GM21515 (cell line): ENCODE measurements around the gene SLCO4A1.

Source experiments
- ATAC-seq: cut with Tn5 transposase; IDR thresholded peaks from one replicate; pipeline ENCODE4 v1.9.1; 2021; ENCODE audit not compliant: unreplicated experiment

Gene SLCO4A1

DNA sequence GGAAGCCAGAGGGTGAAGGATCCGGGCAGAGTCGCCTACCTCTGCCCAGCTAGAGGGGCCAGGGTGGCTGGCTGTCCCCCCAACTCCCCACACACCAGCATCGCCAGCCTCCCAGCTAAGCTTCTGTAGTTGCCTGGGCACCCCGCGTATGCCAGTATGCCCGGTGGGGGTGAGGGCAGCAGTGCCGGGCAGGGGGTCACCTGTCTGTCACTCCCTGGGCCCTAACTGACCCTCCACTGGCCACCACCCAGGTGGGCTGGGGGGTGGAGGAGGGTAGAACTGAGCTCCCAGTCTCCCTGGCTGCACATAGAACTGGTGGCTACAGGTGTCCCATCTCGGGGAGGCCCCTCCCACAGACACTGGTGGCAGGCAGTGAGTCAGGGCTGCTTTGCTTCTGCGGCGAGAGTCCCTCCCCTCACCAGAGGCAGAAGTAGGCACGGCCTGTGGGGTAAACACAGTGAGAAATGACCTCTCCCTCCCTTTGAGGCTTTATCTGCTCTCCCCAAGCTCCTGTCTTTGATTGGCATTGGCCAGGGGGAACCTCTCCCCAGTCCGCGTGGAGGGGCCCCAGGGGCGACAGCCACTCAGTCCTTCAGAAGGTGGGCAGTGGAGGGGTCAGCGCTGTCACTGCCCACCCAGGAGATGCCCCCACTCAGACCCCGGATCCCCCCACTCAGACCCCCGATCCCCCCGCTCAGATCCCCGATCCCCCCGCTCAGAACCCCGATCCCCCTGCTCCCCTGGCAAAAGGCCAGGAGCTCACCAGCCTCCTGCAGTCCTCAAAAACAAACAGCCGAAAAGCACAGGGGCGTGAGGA is 68.8 kb downstream of the SLCO4A1 start:
- ATAC-seq = no peak

DNA sequence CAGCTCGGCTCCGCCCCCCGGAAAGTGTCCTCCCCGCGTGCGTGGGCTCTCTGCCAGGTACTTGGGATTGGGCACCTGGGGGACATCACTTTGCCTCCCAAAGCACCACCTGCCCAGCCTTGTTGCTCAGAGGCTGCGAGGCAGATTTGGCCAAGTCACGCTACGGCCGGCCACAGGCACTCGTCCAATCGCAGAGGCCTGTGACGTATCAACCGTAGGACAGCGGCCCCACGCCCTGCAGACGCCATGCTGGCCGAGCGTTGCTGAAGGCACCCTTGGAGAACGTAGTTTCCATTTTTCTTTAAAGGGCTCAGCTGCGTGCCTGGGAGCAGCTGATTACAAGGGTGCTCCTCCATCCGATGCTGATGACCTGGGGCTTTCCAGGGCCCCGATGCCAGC is 69.4 kb downstream of the SLCO4A1 start:
- ATAC-seq = no peak

DNA sequence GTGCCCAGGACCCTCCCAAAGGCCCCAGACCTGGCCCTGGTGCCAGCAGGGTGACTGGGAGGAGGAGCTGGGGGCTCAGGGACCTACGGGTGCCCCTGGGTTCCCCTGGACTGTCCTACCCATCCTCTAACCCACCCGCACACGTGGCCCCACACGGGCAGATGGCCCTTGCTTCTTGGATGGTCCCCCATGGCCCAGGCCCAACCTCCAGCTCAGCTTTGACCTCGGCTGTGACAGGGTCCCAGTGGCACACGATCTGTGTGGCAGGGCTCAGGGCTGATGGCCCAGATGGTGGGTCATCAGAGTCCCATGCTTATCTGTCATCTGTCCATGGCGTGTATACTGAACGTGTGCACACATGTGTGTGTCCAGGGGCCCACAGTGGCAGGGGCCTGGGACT is 70.3 kb downstream of the SLCO4A1 start:
- no peak for ATAC-seq

DNA sequence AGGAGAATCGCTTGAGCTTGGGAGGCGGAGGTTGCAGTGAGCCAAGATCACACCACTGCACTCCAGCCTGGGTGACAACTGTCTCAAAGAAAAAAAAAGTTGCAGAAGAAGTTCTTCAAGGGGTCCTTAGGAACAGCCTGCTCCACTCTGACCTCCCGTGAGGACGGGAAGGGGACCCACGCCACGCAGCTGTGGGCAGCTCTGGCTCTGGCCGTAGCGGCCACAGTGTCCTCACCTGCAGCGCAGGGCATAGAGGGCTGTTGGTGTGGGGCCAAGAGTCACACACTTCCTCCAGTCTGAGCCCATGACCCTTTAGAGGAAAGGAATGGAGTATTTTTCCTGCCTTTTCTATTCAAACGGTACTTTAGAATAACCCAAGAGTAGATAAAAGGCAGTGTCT is 71.7 kb downstream of the SLCO4A1 start:
- ATAC-seq = no peak

DNA sequence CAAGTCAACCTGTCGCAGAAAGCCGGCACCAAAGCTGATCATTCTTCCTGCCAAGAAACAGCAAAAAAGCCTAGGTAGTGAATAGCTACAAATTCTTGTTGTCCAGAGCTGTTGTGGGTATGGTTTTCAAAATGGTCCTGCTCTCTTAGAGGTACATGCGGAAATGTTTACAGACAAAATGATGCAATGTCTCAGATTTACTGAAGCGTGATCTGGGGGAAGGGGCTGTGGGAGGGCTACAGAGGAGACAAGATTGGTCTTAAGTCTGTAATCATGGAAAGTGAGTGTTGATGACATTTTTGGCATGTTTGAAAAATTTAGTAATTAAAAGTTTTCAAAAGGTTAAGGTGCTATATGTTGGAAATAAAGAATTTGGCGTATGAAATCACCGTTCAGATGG is 72.5 kb downstream of the SLCO4A1 start:
- ATAC-seq = no peak

DNA sequence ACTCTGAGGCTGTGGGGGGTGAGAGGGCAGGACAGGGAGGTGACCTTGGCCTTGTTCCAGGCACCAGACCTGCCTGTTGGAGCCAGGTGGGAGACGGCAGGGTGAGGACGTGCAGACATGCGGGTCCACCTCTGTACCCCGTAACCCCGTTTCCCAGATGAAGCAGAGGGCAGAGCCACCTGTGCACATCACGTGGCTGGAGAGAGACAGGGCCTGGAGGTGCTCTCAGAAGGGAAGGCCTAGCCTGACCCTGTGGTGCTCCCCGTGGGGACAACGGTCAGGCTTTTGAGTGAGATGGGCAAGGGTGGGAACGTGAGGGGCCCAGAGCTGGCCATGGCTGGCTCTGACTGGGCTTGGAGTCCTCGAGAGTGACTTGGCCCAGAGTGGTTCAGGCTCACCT is 72.9 kb downstream of the SLCO4A1 start:
- ATAC-seq = no peak

DNA sequence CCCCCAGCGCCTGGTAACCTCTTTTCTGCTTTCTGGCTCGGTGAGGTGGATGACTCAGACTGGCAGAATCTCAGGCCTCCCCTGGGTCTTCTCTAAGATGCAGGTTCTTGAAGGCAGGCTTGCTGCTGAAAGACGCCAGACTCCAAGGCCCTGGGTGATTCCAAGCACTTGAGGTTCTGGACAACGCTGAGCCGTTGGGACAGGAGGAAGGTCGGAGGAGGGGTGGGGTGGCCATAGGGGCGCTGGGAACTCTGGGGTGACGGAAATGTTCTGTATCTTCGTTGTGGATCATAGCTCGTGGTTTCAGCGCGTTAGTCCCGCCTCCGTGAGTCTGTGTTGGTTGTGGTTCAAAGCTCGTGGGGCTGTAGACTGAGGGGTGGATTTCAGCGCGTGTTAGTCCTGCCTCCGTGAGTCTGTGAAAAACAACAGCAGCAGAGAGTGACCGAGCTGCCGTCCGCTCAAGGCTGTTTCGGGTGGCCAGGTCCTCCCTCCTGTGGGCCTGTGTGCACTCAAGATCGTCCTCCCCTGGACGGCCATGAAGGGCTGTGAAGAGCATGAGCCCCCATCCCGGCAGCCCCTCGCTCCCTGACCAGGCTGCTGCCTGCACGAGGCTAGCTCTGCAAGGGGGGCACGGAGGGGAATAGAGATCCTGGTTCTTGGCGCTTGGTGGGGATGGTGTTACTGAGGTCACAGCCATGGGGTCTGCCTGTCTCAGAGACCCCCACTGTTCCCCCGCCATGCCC is 74.1 kb downstream of the SLCO4A1 start:
- ATAC-seq = no peak

DNA sequence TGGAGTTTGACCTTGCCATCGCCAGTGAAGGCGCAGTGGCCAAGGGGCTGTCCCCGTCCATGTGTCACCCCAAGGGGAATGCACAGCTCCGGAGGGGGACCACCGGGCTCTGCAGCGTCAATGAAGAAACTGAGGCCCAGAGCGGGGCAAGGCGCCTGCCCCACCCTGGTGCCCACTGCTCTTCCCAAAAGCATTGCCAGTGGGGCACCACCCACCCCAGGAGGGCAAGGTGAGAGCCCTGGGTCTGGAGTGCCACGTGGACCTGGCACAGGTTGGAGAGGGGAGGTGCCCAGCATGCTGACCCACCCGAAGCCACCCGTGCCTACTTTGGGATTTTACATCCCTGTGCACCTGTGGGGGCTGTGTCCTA is 74.6 kb downstream of the SLCO4A1 start:
- ATAC-seq = no peak

DNA sequence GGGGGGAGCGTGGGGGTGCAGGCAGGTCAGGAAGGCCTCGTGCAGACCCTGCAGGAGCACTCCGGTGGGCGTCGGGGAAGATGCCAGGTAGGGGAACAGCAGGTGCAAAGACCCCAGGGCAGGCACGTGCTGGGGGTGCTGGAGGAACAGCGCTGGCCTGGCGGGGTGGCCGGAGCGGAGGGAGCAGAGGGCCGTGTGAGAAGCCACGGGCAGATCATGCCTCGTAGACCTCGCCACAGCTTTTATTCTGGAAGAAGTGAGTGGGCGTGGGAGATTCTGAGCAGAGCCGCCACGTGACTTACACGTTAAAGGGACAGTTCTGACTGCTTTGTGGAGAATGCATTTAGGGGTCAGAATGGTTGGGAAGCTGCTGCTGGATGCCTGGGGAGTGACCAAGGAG is 75.6 kb downstream of the SLCO4A1 start:
- no peak for ATAC-seq

DNA sequence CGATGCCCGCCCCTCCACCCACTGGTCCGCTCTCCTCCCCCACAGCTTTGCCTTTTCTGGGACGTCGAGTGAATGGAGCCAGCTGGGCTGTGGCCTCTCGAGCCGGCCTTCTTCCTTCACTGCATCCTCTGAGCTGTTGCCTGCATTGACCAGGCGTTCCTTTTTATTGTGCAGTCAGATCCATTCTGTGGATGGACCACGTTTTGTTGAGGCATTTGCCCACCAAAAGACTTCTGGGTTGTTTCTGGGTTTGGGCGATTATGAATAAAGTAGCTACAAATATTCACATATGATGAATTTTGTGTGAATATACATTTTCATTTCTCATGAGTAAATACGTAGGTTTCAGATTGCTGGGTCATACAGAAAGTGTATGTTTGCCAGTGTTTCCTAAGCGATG is 76.2 kb downstream of the SLCO4A1 start:
- no peak for ATAC-seq

DNA sequence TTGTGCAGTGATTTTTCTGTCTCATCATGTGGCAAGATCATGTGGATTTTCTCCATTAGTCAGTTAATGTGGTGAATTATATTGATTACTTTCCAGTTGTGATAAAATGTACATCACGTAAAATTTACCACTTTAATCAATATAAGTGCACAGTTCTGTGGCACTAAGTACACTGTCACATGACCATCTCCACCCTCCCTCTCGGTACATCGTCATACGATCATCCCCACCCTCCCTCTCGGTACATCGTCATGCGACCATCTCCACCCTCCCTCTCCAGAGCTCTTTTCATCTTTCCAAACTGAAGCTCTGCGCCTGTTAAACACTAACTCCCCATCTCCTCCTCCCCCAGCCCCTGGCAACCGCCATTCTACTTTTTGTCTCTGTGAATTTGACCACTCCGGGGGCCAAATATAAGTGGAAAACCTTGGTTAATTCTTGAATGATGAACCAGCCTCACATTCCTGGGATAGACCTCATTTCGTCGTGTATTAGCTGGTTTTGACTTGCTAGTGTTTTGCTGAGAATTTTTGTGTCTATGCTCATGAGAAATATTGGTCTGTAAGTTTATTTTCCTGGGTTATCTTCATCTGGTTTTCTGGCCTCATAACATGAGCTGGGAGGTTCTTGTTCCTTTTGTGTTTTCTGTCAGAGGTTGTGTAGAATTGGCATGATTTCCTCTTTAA is 77.1 kb downstream of the SLCO4A1 start:
- no peak for ATAC-seq
